GM12875 (cell line): ENCODE results near the gene RNF141.

Experiments
- H3K4me3 ChIP-seq: one replicate; pipeline ENCODE4 v1.5.1; 2011; ENCODE audit warnings: low read depth, low read length, control low read depth
- TF ChIP-seq, protein P1 (sequence below): IDR thresholded peaks from 2 replicates; pipeline ENCODE4 v1.5.1; 2011; ENCODE audit warnings: low read depth, mild to moderate bottlenecking, control low read depth, inconsistent platforms, low read length, moderate library complexity, borderline replicate concordance; ENCODE audit not compliant: insufficient read depth

The RNF141 gene

DNA sequence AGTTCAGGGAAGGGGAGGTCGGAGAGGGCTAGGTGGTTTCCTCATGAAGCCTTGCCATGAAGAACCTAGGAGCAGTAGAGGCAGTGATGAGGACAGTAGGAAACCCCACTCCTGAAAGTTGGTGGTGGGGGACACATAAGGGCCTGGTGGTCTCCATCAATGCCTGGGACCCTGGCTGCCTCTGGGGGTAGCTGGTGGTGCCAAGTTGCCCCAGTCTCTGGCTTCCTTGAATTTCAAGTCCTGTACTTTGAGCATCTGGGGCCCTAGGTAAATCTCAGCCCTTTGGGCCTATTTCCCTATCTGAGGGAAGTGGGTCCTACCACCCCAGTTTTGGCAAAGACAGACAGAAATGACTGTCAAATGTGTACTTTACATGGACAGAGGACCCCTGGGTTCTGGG is 57.8 kb downstream of the RNF141 start:
- no peak overlapping the region for H3K4me3 ChIP-seq
- TF ChIP-seq, protein P1, sequence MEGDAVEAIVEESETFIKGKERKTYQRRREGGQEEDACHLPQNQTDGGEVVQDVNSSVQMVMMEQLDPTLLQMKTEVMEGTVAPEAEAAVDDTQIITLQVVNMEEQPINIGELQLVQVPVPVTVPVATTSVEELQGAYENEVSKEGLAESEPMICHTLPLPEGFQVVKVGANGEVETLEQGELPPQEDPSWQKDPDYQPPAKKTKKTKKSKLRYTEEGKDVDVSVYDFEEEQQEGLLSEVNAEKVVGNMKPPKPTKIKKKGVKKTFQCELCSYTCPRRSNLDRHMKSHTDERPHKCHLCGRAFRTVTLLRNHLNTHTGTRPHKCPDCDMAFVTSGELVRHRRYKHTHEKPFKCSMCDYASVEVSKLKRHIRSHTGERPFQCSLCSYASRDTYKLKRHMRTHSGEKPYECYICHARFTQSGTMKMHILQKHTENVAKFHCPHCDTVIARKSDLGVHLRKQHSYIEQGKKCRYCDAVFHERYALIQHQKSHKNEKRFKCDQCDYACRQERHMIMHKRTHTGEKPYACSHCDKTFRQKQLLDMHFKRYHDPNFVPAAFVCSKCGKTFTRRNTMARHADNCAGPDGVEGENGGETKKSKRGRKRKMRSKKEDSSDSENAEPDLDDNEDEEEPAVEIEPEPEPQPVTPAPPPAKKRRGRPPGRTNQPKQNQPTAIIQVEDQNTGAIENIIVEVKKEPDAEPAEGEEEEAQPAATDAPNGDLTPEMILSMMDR = no peak

- TF ChIP-seq, protein P1 = no peak
- no peak overlapping the region for H3K4me3 ChIP-seq
Observed at GRCh38 chr11:10481560-10482349, 59.2 kb downstream of the RNF141 start.

DNA sequence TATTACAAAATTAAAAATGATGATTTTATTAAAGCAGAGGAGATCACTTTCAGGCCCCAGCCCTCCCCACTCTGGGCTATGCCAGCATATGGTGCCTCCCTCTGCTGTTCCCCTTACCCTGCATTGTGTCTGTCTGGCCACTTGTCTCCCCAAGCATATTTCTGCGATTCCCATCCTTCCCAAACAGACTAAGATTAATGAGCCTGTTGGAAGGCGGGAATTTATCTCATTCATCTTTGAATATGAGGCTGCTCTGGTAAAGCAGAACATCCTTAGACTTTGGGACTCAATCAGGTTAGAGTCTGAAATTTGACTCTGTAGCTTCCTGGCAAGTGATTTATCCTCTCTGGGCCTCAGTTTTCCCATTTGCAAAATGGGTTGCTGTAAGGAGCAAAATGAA is 60.2 kb downstream of the RNF141 start:
- TF ChIP-seq, protein P1 = no peak
- no peak overlapping the region for H3K4me3 ChIP-seq

DNA sequence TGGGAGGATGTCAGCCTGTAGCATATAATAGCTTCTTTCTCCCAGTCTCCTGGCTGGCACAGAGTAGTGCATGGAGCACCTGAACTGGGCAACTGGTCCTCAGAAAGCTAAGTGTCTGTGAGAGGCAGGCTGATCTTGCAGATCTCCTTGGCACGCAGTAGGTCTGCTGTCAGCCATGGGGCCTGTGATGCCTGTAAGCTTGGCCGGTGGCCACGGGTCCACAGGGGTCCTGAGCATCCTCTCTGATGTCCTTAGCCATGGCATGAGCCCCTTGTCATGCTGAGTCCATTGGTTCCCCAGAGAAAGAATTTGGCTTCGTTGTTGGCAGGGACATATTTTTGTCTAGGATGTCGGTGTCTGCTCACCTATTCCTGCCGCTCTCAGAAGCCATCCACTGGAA is 61.0 kb downstream of the RNF141 start:
- H3K4me3 ChIP-seq = no peak overlapping the region
- TF ChIP-seq, protein P1 = no peak

DNA sequence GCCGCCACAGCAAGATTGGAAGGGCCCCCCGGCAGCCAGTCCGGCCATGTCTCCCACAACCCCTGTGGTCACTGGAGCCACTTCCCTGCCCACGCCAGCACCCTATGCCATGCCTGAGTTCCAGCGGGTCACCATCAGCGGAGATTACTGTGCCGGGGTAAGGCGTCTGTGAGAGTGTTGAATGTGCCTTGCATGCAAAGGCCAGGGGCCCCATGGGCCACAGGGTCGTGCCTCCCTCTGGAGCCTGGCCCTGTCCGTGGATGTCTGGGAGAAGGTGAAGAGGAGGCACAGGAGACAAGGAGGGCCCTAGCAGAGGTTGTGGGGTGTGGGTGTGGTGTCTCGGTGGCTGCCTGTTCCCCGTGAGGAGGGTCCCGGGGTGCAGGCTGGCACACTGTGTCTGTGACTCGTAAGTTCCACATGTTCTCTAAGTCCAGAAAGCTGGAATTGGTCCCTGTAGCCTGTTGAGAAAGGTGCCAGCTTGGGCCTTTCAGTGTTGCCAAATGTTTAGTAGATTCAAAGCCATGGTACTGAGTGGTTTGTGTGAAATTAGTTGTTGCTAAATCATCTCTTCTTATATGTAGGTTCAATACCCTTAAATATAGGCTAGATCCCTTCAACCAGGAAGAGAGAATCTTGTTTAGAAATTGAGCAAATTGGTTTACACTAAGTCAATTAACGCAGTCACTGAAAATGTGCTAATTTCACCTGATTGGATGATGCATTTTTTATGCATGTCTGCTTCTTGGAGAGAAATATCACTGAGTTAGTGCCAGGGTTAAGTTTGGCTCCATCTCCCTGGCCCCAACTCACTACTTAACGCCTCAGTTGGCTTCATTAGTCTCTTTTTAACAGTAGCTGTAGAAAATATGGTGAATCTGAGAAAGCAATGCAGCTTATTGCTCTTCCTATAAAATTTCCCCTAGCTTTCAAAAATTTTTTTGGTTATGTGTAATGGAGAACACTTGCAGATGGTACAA is 62.1 kb downstream of the RNF141 start:
- no peak overlapping the region for H3K4me3 ChIP-seq
- TF ChIP-seq, protein P1 = no peak

GRCh38 chr11:10478066-10478465 is 62.9 kb downstream of the RNF141 start:
- TF ChIP-seq, protein P1 = no peak
- H3K4me3 ChIP-seq = no peak overlapping the region

GRCh38 chr11:10477690-10478046 is 63.3 kb downstream of the RNF141 start:
- H3K4me3 ChIP-seq = no peak overlapping the region
- TF ChIP-seq, protein P1 = no peak
